CD4-positive, alpha-beta T cell treated with Interferon gamma for 1 hour (primary cell): ENCODE results near the gene SARDH.
A peak's percentile ranks its signal among the peaks of the same experiment; 100 is the strongest.

Source experiments
- DNase-seq: peaks from one replicate; pipeline ENCODE4 v3.0.0-alpha.2; 2020

SARDH gene

DNA sequence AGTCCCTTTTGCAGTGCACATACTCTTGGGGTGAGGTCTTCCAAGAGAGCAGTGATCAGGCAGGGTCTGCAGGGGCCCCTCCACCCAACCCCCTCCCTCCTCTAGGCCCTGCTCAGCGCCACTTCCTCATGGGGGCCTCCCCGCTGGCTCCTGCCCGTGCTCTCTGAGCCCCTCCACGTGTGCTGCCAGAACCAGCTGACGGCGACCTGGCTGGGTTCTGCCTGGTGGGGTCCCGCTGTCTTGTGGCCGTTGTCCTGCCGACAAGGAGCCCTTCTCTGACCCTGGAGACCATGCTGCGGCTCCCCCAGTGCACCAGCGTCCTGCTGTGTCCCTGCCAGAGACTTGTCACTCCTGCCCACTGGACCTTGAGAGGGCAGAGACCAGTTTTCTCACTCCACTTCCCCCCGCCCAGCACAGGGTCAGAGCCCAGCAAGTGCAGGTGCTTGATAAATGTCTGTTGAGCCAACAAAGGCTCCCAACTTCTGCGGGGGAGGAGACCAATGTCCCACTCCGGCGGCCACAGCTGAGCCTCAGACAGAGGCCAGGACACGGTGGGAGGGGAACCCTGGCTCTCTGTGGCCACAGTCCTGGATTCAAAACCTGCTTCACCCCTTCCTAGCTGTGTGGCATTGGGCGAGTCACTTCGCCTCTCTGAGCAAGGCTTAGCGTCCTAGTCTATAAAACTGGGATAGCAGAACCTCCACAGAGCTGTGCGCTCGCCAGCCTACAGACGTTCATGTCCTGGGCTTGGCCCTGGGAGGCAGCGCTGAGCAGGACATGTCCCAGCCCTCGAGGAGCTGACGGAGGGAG is 24.8 kb downstream of the SARDH start:
- no peak for DNase-seq

DNA sequence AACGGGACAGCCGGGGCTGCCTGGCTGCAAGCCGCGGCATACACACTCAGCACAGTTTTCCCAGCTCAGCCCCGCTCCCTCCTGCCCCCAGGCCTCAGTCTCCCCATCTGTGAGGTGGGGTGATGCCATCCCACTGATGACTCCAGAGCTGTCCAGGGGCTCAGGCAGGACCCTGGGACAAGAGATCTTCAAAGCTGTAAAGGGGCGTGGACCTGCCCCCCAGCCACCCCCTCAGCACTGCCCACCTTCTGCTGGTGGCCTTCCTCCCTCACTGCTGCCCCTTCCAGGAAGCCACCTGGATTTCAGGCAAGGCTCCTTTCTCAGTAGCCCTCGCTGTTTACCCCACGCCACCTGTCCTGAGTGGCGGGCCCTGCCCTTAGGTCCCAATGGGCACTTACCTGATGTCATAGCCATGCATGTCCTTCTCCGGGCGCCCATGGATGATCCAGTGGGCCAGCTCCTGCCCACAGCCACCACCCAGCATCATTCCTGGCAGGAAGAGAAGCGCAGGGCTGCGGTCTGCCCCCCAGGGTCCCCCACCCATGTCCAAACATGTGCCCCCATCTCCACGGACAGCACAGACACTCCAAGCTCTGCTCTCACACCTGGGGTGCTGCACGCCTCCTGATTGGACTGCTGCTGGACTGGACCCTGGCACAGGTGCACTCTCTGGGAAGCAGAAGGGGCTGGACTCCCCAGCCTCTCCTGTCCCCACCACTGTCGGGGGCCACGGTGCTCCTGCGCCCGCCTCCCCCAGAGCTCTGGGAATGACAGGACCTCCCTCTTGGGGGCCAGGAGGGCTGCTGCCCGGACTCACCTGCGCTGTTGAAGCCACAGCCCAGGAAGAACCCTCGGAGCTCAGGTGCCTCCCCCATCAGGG is 25.7 kb downstream of the SARDH start:
- DNase-seq: no peak

GRCh38 chr9:133711428-133712220 is 26.5 kb downstream of the SARDH start:
- no peak for DNase-seq

DNA sequence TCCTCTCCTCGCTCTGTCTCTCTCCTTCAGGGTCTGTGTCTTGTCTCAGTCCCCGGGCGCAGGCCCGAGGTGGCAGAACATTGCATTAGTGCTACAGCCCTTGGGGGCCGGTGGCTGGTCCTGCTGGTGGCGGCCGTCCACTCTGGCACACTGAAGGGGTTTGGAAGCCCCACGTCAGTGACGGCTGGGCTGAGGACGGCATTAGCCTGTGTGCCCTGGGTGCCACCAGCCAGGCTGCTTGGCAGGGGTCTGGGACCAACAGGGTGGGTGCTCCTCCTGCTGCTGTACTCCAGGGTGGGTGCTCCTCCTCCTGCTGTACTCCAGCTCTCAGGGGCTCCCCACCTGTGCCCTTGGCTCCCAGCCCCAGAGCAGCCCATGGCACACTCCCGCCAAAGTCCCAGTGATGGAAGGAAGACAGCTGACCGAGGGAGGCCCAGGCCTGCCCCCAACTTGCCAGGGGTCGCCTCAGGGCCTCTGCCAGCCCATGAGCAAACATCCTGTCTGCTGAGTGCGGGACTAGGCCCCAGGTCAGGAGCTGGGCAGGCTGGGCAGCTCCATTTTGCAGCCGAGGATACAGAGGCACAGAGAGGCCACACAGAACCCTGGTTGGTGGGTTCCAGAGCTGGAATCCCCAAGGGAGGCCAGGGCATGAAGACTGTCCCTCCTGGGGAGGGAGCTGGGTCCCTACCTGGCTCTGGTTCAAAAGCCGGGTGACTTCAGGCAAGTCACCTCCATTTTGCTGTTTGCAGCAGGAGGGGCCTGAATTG is 27.3 kb downstream of the SARDH start:
- DNase-seq: no peak

- DNase-seq: no peak
These were observed 28.2 kb downstream of the SARDH start for GRCh38 chr9:133709691-133710571.

DNA sequence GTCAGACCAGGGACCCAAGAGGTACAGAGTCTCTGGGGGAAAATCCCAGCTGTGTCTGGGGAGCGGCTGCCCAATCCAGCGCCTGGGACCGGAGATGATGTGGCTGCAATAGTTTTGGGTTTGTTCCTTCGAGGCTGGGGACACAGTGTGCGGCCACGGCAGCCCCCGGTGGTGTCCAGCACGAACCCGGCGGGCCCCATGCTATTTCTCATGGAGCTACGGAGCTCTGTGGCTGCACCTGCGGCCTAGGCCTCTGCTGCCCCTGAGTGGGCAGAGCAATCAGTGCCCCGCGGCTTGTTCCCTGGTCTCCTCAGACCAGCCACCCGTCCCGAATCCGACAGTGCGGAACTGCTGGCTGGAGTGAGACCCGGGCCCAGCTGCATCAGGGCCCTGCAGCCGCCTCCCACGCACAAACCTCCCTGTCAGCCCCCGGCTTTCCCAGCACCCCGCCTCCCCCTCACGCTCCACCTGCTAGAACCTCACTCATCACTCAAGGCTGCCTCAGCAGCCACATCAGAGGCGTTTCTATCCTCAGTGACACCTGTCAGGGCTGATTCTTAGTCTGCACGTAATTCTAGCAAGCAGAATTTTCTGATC is 29.0 kb downstream of the SARDH start:
- peak; percentile 68 for DNase-seq

DNA sequence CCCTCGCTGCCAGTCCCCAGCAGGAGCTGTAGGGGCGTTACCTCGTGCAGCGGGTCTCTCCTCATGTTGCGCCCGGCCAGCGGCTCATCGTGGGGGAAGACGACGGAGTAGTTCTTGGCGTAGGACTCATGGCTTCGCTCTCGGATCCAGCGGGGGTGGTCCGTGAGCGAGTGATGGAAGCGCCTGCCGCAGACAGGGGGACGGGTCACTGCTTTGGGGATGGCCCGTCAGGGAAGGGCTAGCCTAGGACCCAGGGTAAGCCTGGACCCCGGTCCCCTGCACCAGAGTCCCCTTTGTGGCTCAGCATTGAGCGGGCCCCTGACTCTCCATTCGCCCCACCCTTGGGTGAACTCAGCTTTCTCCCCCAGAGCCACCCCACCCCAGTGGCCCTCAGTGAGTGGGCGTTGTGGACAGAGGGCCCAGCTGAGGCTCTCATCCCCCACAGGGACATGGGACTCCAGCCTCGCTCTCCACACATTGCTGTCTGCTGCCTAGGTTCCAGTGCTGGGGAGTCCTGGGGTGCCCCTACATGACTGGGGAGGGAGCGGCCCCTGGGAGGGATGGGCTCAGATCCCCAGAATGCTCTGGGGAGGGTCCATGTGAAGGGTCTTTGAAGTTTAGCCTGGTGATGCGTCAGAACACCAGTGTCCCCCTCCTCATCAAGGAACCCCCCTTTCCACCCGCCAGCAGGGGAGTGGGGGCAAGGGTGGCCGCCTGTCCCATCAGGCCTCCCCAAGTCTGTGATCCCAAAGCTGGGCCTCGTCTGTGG is 29.7 kb downstream of the SARDH start:
- no peak for DNase-seq

DNA sequence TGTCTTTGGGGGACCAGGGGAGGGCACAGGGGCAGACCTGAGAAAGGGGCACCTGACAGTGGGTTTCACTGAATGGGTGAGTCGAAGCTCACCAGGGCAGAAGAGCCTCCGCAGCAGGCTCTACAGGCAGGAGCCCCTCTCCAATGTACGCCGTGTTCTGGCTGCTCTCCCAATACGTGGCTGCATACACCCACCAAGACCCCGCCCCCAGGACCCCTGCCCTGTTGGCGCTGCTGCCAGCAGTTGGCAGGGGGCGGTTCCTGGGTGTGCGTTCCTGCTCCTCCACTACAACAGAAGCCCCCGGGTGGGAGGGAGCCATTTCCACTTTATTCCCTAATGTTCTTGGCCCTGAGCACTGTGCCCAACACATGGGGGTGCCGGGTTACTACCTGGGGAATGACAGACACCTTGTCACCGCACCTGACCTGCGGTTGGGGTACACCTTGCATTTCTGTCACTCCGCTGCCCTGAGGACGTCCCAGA is 30.3 kb downstream of the SARDH start:
- no peak for DNase-seq

- no peak for DNase-seq
These were observed 30.9 kb downstream of the SARDH start for GRCh38 chr9:133707065-133707762.

DNA sequence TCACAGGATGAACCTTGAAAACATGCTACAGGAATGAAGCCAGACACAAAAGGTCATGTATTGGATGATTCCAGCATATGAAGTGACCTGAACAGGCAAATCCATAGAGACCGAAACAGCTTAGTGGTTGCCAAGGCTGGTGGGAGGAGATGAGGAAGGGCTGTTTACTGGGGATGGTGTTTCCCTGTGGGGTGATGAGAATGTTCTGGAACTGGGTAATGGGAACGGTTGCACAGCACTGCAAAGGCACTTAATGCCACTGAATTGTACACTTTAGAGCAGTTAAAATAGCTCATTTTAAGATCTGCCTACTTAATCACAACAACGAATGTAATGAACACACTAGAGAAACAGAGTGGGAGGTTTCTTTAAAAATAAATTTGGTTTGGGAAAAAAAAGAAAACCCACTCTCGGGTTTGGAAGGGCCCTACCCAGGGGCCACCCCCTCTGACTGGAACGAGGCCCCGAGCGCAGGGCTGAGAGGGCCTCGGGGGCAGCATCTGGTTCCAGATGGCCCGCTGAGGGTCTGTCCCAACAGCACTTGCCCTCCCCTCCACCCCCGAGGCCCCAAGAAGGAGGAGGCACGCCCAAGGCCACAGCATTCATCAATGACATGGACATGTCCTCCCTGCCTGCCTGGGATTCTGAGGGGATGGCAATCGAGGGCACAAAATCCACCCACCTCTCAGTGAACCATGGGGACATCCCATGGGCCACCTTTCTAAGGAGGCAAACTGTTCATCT is 31.7 kb downstream of the SARDH start:
- no peak for DNase-seq

- DNase-seq: no peak
These were observed 32.6 kb downstream of the SARDH start for GRCh38 chr9:133705576-133705975.

DNA sequence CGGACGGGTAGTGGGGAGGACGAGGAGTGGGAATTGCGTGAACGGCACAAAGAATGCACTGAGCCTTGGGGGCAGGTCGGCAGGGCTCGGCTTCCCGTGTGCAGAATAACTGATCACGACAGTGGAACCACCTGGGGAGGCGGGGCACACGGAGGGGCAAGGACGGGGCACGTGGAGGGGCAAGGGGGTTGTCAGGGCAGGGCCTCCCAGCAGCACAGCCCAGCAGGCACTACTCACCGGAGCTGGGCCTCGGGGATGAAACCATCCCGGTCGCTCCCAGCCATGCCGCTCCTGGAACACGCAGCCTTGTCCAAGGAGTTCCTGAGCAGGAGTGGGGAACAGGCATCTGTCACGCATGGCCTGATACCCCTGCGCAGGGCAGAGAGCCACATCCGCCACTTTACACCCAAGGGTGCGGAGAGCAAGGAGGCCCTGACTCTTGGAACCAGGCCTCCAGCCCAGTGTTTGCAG is 33.4 kb downstream of the SARDH start:
- no peak for DNase-seq

GRCh38 chr9:133703591-133704399 is 34.4 kb downstream of the SARDH start:
- no peak for DNase-seq

GRCh38 chr9:133702798-133703590 is 35.2 kb downstream of the SARDH start:
- no peak for DNase-seq

- peak; percentile 63 for DNase-seq
These were observed 36.0 kb downstream of the SARDH start for GRCh38 chr9:133701981-133702797.
